HG03039 (cell line): Measurements from ENCODE around the gene FGD5.

Experiments
- ATAC-seq: cut with Tn5 transposase; IDR thresholded peaks from one replicate; pipeline ENCODE4 v1.9.1; 2021; ENCODE audit warnings: mild to moderate bottlenecking, moderate library complexity; ENCODE audit not compliant: unreplicated experiment

Gene FGD5, protein sequence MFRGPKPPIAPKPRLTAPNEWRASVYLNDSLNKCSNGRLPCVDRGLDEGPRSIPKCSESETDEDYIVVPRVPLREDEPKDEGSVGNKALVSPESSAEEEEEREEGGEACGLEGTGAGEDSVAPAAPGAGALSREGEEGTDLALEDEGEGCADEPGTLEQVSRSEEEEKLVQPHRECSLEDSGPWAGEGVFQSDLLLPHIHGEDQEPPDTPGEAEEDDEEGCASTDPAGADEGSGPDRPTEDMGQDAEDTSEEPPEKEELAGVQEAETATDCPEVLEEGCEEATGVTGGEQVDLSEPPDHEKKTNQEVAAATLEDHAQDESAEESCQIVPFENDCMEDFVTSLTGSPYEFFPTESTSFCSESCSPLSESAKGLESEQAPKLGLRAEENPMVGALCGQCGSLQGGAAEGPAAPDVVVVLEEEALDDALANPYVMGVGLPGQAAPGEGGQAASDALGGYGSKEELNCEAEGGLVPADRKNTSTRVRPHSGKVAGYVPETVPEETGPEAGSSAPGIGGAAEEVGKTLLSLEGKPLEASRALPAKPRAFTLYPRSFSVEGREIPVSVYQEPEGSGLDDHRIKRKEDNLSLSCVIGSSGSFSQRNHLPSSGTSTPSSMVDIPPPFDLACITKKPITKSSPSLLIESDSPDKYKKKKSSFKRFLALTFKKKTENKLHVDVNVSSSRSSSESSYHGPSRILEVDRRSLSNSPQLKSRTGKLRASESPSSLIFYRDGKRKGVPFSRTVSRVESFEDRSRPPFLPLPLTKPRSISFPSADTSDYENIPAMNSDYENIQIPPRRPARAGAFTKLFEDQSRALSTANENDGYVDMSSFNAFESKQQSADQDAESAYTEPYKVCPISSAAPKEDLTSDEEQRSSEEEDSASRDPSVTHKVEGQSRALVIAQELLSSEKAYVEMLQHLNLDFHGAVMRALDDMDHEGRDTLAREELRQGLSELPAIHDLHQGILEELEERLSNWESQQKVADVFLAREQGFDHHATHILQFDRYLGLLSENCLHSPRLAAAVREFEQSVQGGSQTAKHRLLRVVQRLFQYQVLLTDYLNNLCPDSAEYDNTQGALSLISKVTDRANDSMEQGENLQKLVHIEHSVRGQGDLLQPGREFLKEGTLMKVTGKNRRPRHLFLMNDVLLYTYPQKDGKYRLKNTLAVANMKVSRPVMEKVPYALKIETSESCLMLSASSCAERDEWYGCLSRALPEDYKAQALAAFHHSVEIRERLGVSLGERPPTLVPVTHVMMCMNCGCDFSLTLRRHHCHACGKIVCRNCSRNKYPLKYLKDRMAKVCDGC (N-terminal part only)

DNA sequence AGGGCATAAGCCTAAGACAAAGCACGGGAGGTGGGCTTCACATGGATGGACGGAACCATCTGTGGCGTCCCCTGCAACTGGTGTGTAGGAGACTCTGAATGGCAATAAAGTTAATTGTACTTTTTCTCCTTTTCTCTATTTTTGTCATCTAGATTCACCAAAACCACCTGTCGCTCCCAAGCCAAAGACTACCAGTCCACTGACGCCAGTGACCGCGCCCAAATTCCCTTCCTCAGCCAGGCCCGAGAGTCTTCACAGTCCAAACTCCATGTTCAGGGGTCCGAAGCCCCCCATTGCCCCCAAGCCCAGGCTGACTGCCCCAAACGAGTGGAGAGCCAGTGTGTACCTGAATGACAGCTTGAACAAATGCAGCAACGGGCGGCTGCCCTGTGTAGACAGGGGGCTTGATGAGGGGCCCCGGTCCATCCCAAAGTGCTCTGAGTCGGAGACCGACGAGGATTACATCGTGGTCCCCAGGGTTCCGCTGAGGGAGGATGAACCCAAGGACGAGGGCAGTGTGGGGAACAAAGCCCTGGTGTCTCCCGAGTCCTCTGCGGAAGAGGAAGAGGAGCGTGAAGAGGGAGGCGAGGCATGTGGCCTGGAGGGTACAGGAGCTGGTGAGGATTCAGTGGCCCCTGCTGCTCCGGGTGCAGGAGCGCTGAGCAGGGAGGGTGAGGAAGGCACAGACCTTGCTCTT is at the start of gene FGD5:
Gene FGD5, plus strand, starts transcription at position 159 of the 697 bp plus-strand sequence. Its CDS starts 110 bp downstream, at position 269.
- no peak for ATAC-seq

DNA sequence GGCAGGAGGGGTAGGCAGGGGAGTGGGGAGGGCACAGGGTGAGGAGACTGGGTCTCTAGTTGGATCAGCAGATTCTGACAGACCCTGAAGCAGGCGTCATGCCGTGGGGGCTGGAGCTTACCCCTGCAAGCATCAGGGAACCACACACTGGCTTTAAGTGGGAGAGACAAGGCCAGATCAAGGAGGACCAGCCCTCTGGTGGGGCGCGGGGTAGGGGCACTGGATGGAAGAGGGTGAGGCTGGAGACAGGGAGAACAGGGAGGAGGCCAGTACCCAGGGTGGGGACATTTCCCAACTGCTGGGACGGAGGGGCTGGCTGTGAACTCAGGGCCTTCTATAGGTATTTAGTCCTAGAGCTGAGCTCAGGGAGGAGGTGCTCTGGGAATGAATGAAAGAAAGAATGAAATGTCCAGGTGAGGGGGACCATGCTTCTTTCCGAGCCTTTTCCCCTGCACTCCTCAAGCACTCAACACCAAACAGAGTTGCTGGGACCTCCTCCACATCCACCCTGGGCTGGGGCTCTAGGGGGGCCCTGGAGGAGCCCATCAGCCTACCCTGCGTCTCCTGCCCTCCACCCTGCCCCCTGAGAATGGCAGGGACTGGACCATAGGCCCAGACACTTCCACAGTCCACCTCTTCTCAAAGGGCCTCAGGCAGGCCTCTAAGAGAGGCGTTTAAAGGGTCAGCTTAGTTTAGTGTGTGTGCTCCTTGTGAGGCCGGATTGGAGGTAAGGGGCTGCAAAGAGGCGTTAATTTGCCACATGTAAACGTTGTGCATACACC is 49.0 kb upstream of the FGD5 start:
- no peak for ATAC-seq

DNA sequence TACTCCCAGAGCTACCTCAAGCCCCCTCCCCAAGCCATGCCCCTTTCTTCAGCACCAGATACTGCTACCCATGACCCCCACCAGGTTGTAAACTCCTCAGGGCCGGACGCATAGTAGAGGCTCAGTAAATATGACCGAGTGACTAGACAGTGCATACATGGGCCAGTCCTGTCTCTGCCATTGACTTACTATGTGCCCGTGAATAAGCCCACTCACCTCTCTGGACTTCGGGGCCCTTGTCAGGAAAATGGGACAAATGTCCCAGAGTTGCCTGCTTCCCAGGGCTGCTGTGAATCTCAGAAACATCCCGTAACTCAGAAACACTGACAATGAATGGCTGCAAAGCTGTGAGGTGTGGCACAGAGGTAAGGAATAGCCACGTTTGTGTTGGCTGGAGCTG is 48.2 kb upstream of the FGD5 start:
- no peak for ATAC-seq

DNA sequence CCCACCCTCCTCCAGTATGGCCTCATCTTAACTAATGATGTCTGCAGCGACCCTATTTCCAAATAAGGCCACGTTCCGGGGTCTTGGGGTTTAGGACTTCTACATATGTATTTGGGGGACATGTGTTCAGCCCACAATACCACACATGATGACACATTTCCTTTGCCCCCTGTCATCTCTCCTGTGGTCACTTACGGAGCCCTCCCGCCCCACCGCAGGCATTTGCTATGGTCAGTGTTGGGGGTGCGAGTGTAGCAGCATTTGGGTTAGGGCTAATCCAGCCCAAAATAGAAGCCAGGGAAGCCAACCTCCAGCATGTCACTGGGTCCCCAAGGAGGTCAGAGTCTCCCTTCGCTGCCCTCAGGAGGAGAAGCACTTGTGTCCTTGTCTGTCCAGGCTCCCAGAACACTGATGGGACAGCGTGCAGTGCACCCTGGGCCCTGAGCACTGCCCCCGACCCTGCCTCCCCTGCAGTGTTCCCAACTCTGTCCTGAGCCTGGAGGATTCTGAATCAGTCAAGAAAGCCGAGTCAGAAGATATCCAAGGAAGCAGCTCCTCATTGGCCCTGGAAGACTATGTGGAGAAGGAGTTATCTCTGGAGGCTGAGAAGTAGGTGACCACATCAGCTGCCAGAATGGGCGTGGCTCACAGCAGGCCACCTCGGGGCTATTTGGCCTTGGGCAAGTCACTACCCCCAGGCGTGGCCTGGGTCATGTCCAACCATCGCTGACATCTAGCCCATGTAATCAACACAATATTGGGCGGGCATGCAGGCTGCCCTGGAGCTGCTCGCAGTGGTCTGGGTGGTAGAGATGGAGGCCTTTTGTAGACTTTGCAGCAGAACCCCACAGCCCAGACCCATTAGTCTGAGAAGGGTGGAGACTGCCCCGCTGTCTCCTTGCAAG is 46.9 kb upstream of the FGD5 start:
- no peak for ATAC-seq

DNA sequence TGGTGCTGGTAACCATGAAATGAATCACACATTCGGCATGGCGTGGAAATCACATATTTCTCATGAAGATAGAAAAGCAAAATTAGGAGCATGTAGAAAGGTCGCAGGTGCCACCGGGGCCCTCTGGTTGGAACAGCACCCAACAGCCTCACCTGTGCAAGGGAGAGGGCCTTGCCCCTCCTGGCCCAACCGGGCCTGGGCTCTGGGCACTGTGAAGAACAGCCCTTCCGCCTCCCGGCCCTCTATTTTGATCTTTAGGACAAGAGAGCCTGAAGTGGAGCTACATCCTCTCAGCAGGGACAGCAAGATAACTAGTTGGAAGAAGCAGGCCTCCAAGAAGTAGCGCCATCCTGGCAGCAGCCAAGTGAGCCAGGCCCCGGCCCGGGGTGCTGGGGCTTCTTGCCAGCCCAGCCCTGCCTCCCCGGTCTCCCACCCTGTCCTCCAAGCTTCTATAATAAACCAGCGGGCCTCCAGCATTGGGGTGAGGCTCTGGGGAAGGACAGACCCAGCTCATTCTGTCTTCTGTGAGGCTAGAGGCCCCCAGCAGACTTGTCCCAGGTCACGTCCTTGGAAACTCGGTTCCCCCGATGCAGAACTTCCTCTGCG is 46.1 kb upstream of the FGD5 start:
- no peak for ATAC-seq

DNA sequence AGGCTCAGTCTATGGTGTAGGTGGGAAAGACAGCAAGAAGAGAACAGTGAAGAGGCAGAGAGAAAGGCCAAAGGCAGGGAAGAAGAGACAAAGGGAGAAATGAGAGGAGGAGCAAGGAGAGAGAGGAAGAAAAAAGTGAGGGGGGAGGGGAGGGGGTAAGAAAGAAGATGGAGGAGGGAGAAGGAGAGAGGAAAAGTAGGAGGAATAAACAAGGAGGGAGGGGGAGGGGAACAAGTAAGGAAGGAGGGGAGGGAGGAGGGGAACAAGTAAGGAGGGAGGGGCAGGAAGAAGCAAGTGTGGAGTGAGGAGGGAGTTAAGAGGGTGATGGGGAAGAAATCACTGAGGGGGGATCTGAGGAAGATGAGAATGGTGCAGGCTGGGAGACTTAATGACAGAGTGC is 45.5 kb upstream of the FGD5 start:
- no peak for ATAC-seq

DNA sequence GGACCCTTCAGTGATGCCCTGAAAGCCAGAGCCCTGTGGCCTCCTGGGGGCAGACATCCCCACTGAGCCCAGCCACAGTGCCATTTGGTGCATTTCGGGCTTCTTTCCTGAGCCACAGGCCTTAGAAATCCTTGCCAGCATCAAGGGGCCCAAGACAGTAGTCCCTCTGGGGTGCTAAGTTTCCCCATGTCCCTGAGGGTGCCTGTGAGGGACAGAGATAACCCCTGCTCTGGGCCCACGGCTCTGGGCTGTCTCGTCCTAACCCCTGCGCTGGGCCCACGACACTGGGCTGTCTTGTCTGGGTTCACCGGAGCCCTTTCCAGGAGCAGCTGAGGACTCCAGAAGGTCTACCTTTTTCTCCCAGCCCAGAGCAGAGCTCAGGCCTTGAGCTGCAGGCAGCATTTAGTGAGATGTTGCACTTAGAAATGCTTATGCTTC is 45.1 kb upstream of the FGD5 start:
- ATAC-seq: no peak

GRCh38 chr3:14774431-14774830 is 44.3 kb upstream of the FGD5 start:
- no peak for ATAC-seq

DNA sequence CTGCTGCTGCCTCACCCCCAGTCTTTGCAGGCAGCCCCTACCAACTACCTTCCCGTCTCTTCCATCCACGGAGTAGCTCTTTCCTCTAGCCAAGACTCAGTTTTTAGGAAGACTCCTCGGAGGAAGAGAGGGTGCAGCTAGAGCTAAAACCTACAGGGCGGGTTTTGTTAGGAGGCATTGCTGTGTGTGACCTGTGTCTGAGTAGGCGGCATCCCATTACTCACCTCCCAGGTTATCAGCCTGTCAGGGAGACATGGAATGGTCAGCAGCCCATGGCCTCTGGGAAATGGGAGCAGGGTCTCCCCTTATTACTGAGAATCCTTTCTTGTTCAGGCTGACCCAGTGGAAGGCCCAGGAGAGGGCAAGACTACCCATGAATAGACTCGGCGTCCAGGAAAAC is 43.8 kb upstream of the FGD5 start:
- ATAC-seq: no peak

- ATAC-seq: no peak
Measured at GRCh38 chr3:14775563-14775962, 43.2 kb upstream of the FGD5 start.

DNA sequence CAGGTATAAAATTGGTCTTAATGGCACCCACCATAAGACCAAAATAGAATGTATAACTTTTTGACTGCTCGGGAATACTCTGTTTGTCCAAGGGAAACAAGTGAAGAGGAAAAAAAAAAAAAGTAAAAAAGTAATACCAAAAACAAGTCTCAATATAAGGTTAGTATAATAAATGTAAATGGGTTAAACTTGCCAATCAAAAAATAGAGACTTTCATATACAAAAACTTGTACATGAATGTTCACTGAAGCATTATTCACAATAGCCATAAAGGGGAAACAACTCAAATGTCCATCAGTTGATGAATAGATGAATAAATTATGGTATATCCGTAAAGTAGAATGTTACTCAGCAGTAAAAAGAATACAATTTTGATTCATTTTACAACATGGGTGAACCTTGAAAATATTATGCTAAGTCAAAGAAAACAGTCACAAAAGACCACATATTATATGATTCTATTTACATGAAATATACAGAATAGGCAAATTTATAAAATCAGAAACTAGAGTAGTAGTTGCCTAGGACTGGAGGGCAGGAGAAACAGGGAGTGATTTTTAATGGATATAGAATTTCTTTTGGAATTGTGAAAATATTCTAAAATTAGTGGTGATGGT is 39.6 kb upstream of the FGD5 start:
- ATAC-seq: no peak

DNA sequence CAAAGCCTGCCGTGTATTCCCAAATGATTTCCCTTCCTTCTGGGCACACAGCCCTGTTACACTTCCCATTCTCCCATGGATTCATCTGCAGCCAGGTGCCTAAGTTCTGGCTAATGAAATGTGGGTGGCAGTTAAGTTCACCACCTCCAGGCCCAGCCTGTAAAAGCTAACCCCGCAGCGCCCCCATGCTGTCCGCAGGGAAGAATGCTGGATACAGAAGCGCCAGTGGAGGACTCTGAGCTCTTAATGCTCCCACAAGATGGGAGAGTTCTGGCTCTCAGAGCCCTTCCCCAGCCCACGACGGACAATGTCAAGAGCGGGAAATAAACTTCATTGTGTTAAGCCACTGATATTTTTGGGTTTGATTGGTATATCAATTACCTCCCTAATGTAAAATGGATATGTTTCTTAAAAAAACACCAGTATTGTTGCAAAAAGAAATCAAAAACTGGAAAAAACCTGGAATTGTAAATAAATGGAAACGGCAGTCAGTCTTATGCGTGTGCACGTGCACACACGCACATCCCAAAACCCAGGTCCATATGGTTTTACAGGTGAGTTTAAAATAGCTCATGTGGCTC is 37.7 kb upstream of the FGD5 start:
- ATAC-seq: peak; percentile 61

DNA sequence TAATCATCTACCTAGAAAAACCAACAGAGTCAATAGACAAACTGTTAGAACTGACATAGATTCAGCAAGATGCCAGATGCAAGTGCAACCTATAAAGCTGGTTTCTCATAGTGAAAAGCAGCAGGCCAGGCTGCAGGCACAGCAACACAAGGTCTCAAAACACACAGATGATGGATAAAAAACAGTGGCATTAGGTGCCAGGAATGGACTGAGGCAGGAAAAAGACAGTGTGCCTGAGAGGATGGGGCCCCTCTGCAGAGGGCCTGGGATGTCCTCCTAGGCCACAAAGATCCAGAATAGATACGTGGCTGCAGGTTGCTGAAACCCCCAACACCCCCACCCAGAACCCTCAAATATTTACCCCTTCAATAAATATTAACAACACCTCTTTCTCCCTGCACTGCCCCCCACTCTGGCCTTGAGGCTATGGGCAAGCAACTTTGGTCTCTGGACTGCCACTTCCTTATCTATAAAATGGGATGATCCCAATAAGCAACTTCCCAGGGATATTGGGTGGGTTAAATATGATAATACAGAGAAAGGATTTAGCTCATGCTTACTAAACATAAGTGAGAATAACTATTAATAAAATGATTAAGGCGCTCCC is 35.2 kb upstream of the FGD5 start:
- no peak for ATAC-seq

- ATAC-seq: no peak
Measured at GRCh38 chr3:14784087-14784681, 34.6 kb upstream of the FGD5 start.

GRCh38 chr3:14785207-14786155 is 33.3 kb upstream of the FGD5 start:
- ATAC-seq: no peak

GRCh38 chr3:14786369-14786768 is 32.4 kb upstream of the FGD5 start:
- ATAC-seq: no peak
